ENCODE data around the gene OR8I2.
"Not testable (repeated sequence)": the region's sequence is repeated elsewhere in the genome, so short reads cannot be mapped to it uniquely, and the experiment has no call there.

OR8I2 gene

DNA sequence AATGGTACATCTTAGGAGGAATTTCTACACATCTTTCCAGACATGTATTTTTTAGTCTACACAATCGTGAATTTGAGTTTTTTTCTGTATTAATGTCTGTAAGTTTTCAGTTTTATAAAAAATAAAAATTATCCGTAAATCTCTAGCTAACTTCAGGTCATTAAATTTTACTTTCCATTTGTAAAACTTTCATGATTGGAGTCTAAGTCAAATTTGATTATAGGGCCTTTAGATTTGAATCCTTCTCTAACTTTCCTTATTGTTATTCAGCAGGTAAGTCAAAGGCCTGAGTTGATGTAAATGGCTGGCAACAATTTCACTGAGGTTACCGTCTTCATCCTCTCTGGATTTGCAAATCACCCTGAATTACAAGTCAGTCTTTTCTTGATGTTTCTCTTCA lies at the start of gene OR8I2:
Gene OR8I2, plus strand, starts transcription at position 301 of the 400 bp plus-strand sequence. Its CDS starts 0 bp downstream, at position 301.
- TF ChIP-seq, protein P1, sequence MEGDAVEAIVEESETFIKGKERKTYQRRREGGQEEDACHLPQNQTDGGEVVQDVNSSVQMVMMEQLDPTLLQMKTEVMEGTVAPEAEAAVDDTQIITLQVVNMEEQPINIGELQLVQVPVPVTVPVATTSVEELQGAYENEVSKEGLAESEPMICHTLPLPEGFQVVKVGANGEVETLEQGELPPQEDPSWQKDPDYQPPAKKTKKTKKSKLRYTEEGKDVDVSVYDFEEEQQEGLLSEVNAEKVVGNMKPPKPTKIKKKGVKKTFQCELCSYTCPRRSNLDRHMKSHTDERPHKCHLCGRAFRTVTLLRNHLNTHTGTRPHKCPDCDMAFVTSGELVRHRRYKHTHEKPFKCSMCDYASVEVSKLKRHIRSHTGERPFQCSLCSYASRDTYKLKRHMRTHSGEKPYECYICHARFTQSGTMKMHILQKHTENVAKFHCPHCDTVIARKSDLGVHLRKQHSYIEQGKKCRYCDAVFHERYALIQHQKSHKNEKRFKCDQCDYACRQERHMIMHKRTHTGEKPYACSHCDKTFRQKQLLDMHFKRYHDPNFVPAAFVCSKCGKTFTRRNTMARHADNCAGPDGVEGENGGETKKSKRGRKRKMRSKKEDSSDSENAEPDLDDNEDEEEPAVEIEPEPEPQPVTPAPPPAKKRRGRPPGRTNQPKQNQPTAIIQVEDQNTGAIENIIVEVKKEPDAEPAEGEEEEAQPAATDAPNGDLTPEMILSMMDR (conservative IDR thresholded peaks at IDR 0.05), result no peak
- no peak within 1 kb of the TSS for H3K27ac ChIP-seq

GRCh38 chr11:56045538-56045937 lies 47.6 kb upstream of the OR8I2 start:
- H3K27ac ChIP-seq, result no peak overlapping the region
- TF ChIP-seq, protein P1 (conservative IDR thresholded peaks at IDR 0.05), result no peak

- TF ChIP-seq, protein P1 (conservative IDR thresholded peaks at IDR 0.05), result no peak
- H3K27ac ChIP-seq, result no peak overlapping the region
These were observed 44.6 kb upstream of the OR8I2 start for GRCh38 chr11:56048480-56048879.

DNA sequence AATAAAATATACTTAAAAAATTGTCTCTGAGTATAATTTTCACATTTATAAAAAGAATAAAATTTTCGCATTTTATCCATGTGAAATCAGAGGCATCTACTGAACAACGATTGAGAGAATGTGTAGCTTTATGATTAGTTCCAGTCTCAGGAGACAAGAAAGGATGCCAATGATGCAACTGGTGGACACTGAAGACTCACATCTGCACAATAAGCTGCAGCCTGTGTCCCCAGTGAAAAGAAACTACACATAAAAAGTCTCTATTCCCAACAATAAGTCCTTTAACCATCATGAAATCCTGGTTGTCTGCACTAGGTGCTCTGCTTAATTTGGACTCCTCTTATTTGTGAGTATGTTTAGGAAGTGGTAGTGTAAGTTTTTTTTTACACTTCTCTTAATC lies 43.6 kb upstream of the OR8I2 start:
- no peak overlapping the region for H3K27ac ChIP-seq
- TF ChIP-seq, protein P1 (conservative IDR thresholded peaks at IDR 0.05), result no peak

- H3K27ac ChIP-seq, result not testable (repeated sequence)
These were observed 36.7 kb upstream of the OR8I2 start for GRCh38 chr11:56056366-56056765.

GRCh38 chr11:56057661-56058237 lies 35.4 kb upstream of the OR8I2 start:
- not testable (repeated sequence) for H3K27ac ChIP-seq

DNA sequence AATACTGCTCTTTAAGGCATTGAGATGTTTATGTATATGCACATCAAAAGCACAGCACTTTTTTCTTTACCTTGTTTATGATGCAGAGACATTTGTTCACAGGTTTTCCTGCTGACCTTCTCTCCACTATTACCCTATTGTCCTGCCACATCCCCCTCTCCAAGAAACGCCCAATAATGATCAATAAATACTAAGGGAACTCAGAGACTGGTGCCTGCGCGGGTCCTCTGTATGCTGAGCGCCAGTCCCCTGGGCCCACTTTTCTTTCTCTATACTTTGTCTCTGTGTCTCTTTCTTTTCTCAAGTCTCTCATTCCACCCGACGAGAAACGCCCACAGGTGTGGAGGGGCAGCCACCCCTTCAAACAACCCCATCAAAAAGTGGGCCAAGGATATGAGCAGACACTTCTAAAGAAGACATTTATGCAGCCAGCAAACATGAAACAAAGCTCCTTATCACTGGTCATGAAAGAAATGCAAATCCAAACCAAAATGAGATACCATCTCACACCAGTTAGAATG lies 34.8 kb upstream of the OR8I2 start:
- H3K27ac ChIP-seq, result not testable (repeated sequence)

GRCh38 chr11:56066980-56067379 lies 26.1 kb upstream of the OR8I2 start:
- no peak overlapping the region for H3K27ac ChIP-seq
- TF ChIP-seq, protein P1 (conservative IDR thresholded peaks at IDR 0.05), result no peak

DNA sequence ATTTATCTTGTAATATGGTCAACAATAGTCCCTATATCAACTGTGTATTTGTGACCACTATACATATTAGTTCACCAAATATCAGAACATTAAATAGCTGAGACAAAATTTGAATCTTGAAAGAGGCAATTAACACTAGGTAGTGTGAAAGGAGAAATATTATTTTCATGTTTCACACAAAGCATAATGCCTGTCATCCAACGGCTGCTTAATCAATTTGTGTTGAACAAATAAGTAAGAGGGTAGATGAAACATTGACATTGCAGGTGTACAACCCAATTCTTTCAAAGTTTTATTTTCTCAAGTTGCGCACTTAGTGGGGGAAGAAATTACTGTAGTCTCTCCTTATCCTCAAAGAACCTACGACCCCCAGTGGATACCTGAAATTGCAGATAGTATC lies 3.4 kb upstream of the OR8I2 start:
- TF ChIP-seq, protein P1 (conservative IDR thresholded peaks at IDR 0.05), result peak; percentile 81
- H3K27ac ChIP-seq, result no peak overlapping the region
